HG02610 (cell line): ENCODE results near the gene CLEC16A.

Experiments used
- ATAC-seq: cut with Tn5 transposase; IDR thresholded peaks from one replicate; pipeline ENCODE4 v1.9.1; 2021; ENCODE audit warnings: mild to moderate bottlenecking, moderate library complexity; ENCODE audit not compliant: unreplicated experiment

The CLEC16A gene

DNA sequence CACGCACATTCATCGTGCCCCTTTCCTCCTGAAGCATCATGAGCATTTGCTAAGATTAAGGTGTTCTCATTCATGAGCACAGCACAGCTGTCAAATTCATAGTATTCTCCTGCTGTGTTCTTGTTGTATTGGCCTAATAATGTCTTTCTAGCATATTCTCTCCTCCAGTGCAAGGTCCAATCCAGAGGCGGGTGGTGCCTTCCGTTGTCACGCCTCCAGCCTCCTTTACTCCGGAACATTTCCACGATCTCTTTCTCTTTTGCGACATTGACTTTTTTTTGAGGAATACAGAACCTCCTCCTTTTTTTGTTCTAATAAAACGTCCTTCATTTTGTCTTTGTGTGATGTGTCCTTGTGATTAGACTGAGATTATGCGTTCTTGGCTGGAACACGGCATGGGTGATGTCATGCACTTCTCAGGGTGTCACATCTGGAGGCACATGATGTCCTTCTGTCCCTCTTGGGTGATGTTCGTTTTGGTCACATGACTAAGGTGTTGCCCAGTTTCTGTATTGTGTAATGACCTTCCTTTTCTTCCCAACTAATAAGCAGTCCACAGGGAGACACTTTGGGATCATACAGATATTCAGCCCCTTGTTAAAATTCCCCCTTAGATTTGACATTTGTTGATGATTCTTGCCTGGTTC is 66.3 kb downstream of the CLEC16A start:
- no peak for ATAC-seq

DNA sequence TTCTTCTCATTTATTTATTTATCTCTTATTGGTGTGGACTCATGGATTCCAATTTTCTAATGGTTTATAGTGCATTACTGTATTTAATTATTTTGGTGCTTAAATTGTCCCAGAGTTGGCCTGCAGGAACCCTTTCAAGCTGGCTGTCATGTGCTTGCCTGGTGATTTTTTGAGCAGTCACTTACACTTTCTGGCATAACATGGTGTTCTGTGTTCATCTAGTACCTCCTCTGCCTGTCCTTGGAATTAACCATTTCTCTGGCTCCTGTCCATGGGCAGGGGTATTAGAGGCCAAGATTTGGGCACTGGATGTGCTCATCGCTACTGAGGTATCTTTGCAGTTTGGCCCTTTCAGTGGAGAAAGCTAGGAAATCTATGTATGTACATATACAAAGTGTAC is 67.0 kb downstream of the CLEC16A start:
- ATAC-seq = no peak

DNA sequence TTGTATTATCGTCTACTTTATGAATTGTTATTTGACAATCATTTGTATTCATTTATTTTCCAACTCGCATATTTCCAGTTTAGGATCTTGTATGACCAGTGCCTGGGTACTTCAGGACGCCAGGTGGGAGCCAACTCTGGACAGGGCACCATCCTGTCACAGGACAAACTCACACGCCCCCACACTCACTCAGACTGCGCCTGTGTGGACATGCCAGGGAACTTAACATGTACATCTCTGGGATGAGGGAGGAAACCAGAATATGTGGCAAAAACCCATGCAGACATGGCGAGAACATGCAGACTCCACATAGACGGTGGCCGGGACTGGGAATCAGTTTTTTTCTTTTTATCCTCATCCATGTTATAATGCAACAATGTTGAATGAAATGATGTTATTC is 68.5 kb downstream of the CLEC16A start:
- no peak for ATAC-seq

DNA sequence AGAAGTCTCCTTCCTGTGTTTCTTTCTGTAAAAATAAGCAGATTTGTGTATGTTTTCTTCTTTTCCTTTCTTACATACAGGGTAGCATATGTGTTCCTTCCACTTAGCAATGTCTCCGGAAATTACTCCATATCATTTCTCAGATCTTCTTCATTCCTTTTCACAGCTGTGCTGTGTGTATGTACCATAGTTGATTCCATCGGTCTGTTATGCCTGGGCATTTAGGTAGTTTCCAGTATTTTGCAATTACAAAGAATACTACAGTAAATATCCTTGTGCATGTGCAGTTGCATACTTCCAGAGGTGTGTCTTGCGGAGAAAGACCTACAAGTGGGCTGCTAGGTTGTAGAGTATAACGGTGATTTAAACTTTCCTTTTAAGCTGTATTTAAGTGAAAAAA is 69.8 kb downstream of the CLEC16A start:
- no peak for ATAC-seq

GRCh38 chr16:11015076-11015475 is 70.7 kb downstream of the CLEC16A start:
- no peak for ATAC-seq

GRCh38 chr16:11015607-11016006 is 71.2 kb downstream of the CLEC16A start:
- no peak for ATAC-seq

GRCh38 chr16:11016524-11016988 is 72.2 kb downstream of the CLEC16A start:
- ATAC-seq = no peak

GRCh38 chr16:11016993-11017392 is 72.6 kb downstream of the CLEC16A start:
- no peak for ATAC-seq

DNA sequence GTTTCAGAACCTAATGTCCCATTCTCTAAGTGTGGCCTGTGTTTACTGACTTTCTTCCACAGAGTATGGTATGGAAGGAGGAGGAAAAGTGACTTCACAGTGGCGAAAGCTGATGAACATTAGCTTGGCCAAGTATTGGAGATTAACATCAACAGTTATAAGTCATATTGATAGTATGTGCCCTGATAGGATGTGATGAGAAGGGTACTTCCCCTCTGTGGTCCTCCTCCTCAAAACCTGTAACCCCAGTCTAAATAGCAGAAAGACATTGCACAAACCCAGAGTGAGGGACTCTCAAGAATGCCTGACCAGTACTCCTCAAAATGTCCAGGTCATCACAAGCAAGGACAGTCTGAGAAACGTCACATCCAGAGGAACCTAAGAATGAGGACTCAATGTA is 73.1 kb downstream of the CLEC16A start:
- no peak for ATAC-seq

GRCh38 chr16:11020388-11020787 is 76.0 kb downstream of the CLEC16A start:
- no peak for ATAC-seq

DNA sequence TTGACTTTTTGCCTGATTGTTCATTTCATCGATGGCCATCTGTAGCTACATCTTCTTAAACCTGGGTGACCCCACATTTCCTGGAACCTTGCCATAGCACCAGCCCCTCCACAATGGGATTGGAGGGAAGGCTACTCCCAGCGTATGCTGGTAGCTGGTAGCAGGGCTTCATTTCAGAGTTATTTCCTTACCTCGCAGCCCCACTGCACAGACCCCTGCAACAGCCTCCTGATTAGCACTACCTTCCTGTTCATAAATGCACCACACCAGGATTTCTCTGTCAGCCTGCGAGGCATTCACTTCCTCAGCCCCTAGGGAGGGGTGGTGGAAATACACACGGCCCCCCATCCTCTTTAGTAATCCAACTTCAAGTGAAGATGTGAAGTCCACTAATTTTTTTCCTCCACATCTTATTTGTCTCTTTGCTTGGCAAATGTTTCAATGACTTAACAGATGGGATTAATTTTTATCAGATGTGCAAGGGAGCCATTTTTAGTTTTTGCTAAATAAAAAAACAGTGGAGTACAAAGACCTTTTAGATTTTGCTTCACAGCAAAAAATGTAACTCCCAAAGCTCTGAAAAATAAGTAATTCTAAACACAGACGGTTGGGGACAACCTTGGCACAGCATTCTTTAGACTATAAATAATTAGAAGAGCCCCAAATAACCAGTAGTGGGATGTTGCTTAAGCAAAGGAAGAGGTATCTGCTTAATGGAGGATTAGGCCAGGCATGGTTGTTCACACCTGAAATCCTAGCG is 76.6 kb downstream of the CLEC16A start:
- ATAC-seq = no peak

GRCh38 chr16:11022002-11022401 is 77.6 kb downstream of the CLEC16A start:
- no peak for ATAC-seq

- no peak for ATAC-seq
These were observed 79.1 kb downstream of the CLEC16A start for GRCh38 chr16:11023262-11024039.

DNA sequence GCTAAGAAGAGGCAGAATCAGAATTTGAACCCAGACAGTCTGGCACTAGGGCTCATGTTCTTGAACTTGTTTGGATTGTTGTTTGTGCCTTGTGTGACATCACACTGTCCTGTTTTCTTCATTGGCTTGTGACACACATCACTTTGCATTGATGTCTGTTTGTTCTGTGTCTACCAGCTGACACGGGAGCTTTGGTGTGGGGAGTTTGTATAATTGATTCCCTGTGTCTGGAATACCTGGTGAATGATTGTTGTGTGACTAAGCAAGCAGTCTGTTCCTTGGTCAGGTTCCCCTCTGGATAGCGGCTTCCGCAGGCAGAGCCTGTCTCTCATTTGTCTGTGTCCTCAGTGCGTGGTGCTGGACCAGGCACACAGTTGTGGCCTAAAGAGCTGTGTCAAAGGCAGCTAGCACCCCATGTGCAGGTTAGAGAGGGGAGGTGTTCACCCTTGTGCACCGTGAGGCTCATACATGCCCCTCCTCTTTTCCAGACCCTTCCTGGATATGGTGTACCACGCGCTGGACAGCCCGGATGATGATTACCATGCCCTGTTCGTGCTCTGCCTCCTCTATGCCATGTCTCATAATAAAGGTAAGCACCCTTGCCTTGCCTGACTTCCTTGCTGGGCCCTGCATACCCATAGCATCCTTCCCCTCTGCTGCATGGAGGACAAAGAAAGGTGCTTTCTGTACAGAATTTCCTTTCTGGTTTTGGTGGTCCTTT is 80.1 kb downstream of the CLEC16A start:
- no peak for ATAC-seq

DNA sequence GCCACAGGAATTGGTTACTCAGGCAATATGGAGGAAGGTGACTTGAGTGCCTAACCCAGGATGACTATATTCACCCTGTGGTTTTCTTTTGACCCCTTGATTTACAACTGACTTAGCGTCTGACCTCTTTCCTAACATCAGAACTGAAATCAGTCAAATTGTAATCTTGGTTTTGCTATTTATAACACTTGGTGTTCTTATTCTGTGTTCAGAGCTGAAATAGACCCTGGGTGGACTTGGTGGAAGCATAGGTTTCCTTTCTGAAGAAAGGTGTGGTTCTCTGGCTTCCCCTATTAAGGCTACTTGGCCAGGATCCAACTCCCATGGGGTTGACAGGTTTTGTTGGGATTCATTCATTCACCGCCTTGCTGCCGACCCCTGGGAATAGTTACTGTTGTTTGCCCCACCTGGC is 80.8 kb downstream of the CLEC16A start:
- ATAC-seq = peak; percentile 88

- ATAC-seq = no peak
These were observed 85.6 kb downstream of the CLEC16A start for GRCh38 chr16:11029948-11030347.

- no peak for ATAC-seq
These were observed 86.7 kb downstream of the CLEC16A start for GRCh38 chr16:11030990-11031510.

- ATAC-seq = no peak
These were observed 87.9 kb downstream of the CLEC16A start for GRCh38 chr16:11032000-11032921.

DNA sequence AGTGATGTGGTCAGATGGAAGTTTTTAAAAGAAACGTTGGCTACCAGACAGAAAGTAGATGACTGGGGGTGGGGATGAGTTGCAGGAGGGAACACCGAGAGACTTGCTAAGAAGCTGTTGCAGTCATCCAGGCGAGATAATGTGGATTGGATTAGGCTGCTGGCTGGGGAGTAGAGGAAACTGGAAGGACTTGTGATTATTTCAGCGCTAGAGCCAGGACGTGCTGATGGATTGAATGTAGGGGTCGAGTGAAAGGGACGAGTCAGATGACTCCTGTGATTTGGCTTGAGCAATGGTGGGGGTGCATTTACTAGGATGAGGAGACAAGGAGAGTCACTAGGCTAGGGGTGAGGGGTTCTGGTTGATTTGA is 88.5 kb downstream of the CLEC16A start:
- no peak for ATAC-seq
